Measurements from ENCODE around the gene CFAP57. TPM values are rescaled to one million over a fixed set of nuclear protein-coding genes. Genes with fewer than 3 reads are reported as not detected.

Gene CFAP57
- polyA plus RNA-seq, 1 donor from 2014 or later: 0.17 TPM

DNA sequence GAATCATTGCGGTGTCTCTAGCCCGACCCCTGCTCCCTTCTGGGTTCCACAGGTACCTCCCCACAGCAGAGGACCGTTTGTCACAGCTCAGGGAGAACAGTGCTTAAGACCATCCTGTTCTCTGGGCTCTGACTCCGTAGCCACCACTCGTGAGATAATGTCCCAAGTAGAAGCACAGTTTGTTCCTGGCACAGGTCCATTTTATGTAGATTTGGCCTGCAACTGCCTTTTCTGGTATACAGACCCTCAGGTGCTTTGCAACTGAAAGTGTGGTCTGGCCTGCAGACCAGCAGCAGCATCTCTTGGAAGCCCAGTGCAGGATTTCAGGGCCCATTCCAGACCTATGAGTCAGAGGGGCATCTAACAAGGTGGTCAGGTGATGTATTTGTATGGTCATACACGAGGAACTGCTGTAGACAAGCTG is 69.3 kb downstream of the CFAP57 start:
- H3F3A ChIP-seq (ENCODE audit: insufficient read depth, low read length, poor library complexity, severe bottlenecking): no peaks in the 10 kb centered on the region
- TF ChIP-seq EZH2 (IDR thresholded peaks at IDR 0.05; ENCODE audit: borderline replicate concordance, insufficient read depth, low read length, poor library complexity, severe bottlenecking) (no peak), SMC3 (conservative IDR thresholded peaks at IDR 0.05; ENCODE audit: poor library complexity) (no peak), RAD21 (conservative IDR thresholded peaks at IDR 0.05) (no peak), POLR2AphosphoS5 (IDR thresholded peaks at IDR 0.05) (no peak)
- TF ChIP-seq, protein P1, sequence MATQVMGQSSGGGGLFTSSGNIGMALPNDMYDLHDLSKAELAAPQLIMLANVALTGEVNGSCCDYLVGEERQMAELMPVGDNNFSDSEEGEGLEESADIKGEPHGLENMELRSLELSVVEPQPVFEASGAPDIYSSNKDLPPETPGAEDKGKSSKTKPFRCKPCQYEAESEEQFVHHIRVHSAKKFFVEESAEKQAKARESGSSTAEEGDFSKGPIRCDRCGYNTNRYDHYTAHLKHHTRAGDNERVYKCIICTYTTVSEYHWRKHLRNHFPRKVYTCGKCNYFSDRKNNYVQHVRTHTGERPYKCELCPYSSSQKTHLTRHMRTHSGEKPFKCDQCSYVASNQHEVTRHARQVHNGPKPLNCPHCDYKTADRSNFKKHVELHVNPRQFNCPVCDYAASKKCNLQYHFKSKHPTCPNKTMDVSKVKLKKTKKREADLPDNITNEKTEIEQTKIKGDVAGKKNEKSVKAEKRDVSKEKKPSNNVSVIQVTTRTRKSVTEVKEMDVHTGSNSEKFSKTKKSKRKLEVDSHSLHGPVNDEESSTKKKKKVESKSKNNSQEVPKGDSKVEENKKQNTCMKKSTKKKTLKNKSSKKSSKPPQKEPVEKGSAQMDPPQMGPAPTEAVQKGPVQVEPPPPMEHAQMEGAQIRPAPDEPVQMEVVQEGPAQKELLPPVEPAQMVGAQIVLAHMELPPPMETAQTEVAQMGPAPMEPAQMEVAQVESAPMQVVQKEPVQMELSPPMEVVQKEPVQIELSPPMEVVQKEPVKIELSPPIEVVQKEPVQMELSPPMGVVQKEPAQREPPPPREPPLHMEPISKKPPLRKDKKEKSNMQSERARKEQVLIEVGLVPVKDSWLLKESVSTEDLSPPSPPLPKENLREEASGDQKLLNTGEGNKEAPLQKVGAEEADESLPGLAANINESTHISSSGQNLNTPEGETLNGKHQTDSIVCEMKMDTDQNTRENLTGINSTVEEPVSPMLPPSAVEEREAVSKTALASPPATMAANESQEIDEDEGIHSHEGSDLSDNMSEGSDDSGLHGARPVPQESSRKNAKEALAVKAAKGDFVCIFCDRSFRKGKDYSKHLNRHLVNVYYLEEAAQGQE (IDR thresholded peaks at IDR 0.05; ENCODE audit: borderline replicate concordance): no peak
- H3K36me3 ChIP-seq (ENCODE audit: insufficient read depth, low read length): no peaks in the 10 kb centered on the region
- no peak overlapping the region for H3K4me2 ChIP-seq (ENCODE audit: low read length)
- H3K9ac ChIP-seq (ENCODE audit: low read length): no peak overlapping the region
- H4K20me1 ChIP-seq (ENCODE audit: insufficient read depth): no peaks in the 10 kb centered on the region
- H3K4me3 ChIP-seq (ENCODE audit: low read length): no peak overlapping the region
- no peaks in the 10 kb centered on the region for H3K27me3 ChIP-seq (ENCODE audit: insufficient read depth, low read depth, low read length)
- no peaks in the 10 kb centered on the region for H3K9me3 ChIP-seq (ENCODE audit: low read length)
- no peak overlapping the region for H3K27ac ChIP-seq (ENCODE audit: low read length)
- H3K9me2 ChIP-seq (ENCODE audit: insufficient read depth, low read length): no peaks in the 10 kb centered on the region
- H3K79me2 ChIP-seq (replicated peaks; ENCODE audit: insufficient read depth, low read length): no peaks in the 10 kb centered on the region
- no peak overlapping the region for H2AFZ ChIP-seq (ENCODE audit: low read depth, low read length)

DNA sequence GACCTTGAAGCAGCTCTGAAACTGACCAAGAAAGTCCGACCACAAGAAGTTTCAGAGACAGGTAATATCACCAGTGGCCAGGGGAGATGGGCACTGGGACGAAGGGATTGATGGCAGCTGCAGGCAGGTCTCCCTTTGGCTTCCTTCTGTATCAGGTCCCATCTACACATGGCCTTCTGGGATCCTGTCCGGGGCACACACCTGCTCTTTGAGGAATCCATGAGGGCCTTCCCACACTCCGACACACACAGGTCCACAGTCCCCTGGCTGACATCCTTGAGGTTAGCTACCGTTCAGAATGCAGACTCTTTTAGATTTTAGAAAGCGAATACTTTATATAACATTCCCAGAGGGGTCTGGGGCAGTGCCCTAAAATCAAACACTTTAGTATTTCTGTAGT is 71.2 kb downstream of the CFAP57 start:
- no peak overlapping the region for H3K9ac ChIP-seq (ENCODE audit: low read length)
- H3K9me3 ChIP-seq (ENCODE audit: low read length): no peaks in the 10 kb centered on the region
- H3K4me3 ChIP-seq (ENCODE audit: low read length): no peak overlapping the region
- H3K36me3 ChIP-seq (ENCODE audit: insufficient read depth, low read length): no peaks in the 10 kb centered on the region
- H3K27me3 ChIP-seq (ENCODE audit: insufficient read depth, low read depth, low read length): no peaks in the 10 kb centered on the region
- no peaks in the 10 kb centered on the region for H3K79me2 ChIP-seq (replicated peaks; ENCODE audit: insufficient read depth, low read length)
- no peaks in the 10 kb centered on the region for H3F3A ChIP-seq (ENCODE audit: insufficient read depth, low read length, poor library complexity, severe bottlenecking)
- H3K9me2 ChIP-seq (ENCODE audit: insufficient read depth, low read length): no peaks in the 10 kb centered on the region
- TF ChIP-seq TAF1 (IDR thresholded peaks at IDR 0.05; ENCODE audit: low read depth) (no peak), RAD21 (conservative IDR thresholded peaks at IDR 0.05) (no peak), EZH2 (IDR thresholded peaks at IDR 0.05; ENCODE audit: borderline replicate concordance, insufficient read depth, low read length, poor library complexity, severe bottlenecking) (no peak), POLR2AphosphoS5 (IDR thresholded peaks at IDR 0.05) (no peak)
- no peaks in the 10 kb centered on the region for H4K20me1 ChIP-seq (ENCODE audit: insufficient read depth)
- H2AFZ ChIP-seq (ENCODE audit: low read depth, low read length): no peak overlapping the region
- H3K27ac ChIP-seq (ENCODE audit: low read length): no peak overlapping the region
- H3K4me2 ChIP-seq (ENCODE audit: low read length): no peak overlapping the region

GRCh38 chr1:43246466-43247213 is 74.5 kb downstream of the CFAP57 start:
- Histone ChIP-seq H2AFZ (ENCODE audit: low read depth, low read length) (no peak overlapping the region), H3K4me2 (ENCODE audit: low read length) (no peak overlapping the region), H3K27ac (ENCODE audit: low read length) (no peak overlapping the region), H3K79me2 (replicated peaks; ENCODE audit: insufficient read depth, low read length) (no peaks in the 10 kb centered on the region), H3K4me3 (ENCODE audit: low read length) (no peak overlapping the region), H4K20me1 (ENCODE audit: insufficient read depth) (no peaks in the 10 kb centered on the region), H3K36me3 (ENCODE audit: insufficient read depth, low read length) (no peaks in the 10 kb centered on the region), H3K27me3 (ENCODE audit: insufficient read depth, low read depth, low read length) (no peaks in the 10 kb centered on the region), H3K9me3 (ENCODE audit: low read length) (no peaks in the 10 kb centered on the region), H3K9ac (ENCODE audit: low read length) (no peak overlapping the region), H3F3A (ENCODE audit: insufficient read depth, low read length, poor library complexity, severe bottlenecking) (no peaks in the 10 kb centered on the region), H3K9me2 (ENCODE audit: insufficient read depth, low read length) (no peaks in the 10 kb centered on the region)
- TF ChIP-seq, protein P1 (IDR thresholded peaks at IDR 0.05; ENCODE audit: borderline replicate concordance): no peak
- TF ChIP-seq SMC3 (conservative IDR thresholded peaks at IDR 0.05; ENCODE audit: poor library complexity): no peak
- TF ChIP-seq RAD21 (conservative IDR thresholded peaks at IDR 0.05): no peak
- TF ChIP-seq EP300 (conservative IDR thresholded peaks at IDR 0.05; ENCODE audit: poor library complexity, severe bottlenecking): no peak
- TF ChIP-seq EZH2 (IDR thresholded peaks at IDR 0.05; ENCODE audit: borderline replicate concordance, insufficient read depth, low read length, poor library complexity, severe bottlenecking): no peak
- no peak for TF ChIP-seq MXI1 (conservative IDR thresholded peaks at IDR 0.05; ENCODE audit: poor library complexity, severe bottlenecking)
- TF ChIP-seq, protein P2, sequence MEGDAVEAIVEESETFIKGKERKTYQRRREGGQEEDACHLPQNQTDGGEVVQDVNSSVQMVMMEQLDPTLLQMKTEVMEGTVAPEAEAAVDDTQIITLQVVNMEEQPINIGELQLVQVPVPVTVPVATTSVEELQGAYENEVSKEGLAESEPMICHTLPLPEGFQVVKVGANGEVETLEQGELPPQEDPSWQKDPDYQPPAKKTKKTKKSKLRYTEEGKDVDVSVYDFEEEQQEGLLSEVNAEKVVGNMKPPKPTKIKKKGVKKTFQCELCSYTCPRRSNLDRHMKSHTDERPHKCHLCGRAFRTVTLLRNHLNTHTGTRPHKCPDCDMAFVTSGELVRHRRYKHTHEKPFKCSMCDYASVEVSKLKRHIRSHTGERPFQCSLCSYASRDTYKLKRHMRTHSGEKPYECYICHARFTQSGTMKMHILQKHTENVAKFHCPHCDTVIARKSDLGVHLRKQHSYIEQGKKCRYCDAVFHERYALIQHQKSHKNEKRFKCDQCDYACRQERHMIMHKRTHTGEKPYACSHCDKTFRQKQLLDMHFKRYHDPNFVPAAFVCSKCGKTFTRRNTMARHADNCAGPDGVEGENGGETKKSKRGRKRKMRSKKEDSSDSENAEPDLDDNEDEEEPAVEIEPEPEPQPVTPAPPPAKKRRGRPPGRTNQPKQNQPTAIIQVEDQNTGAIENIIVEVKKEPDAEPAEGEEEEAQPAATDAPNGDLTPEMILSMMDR (IDR thresholded peaks at IDR 0.05; ENCODE audit: poor library complexity, severe bottlenecking): no peak
- TF ChIP-seq POLR2AphosphoS5 (IDR thresholded peaks at IDR 0.05): no peak
- TF ChIP-seq TAF1 (IDR thresholded peaks at IDR 0.05; ENCODE audit: low read depth): no peak

Data from neural cell (in vitro differentiated cells).